ENCODE data around the gene DMBX1. TPM values are rescaled to one million over a fixed set of nuclear protein-coding genes. Genes with fewer than 3 reads are reported as not detected.

Gene DMBX1
- total and polyA plus RNA-seq, 9 of the 15 experiments (the other 6 are each of a cell fraction or from before 2014, with no cell fraction given): 0.25 to 4.3 (median 1.0) TPM

DNA sequence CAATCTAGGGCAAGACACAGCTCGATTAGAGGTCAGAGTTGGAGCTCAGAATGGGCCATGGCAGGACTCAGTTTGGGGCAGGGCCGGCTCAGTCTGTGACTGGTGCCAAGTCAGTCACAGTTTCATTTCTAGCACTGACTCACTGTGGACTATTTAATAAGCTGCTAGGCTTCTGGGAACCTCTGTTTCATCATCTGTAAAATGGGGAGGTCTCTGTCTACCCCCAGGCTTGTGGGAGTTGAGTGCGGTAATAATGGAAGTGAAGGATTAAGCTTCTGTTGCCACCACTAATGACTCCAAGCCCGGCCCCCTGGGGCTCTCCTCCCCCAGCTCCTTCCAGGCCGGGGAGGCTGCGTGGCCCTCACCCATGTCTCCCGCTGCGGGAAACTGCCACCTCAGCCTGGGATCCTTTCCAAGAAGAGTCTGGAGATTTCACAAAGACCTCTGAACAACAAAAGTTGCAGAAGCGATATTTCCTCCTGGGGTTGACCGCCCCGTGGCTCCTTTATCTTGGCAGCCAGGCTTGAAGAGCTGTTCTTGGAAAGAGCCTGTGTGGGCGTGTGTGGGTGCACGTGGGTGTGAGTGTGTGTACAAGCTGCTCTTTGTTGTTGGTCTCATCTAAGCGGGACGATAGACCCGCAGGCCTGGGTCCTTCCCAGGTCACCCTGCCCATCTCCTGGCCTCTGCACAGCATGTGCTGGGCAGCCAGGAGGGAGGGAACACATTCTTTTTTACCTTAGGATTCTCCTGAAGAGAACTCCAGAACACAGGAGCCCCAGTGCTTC is 32.7 kb downstream of the DMBX1 start (continued):
- no peak for TF ChIP-seq BRD4 (IDR thresholded peaks at IDR 0.05)
- no peak; the same call in 1 of the 2 replicates for TF ChIP-seq RHOXF2B (CRISPR knock-in tag; conservative IDR thresholded peaks at IDR 0.05)
- TF ChIP-seq SP1 (CRISPR knock-in tag; IDR thresholded peaks at IDR 0.05): peak; percentile 71; the same call in 1 of the 2 replicates
- no peak for TF ChIP-seq HNRNPH1 (optimal IDR thresholded peaks at IDR 0.05; ENCODE audit: low read depth, low read length)
- TF ChIP-seq CTBP1 (IDR thresholded peaks at IDR 0.05; ENCODE audit: borderline replicate concordance): peak; percentile 82; the same call in 1 of the 2 replicates
- TF ChIP-seq MBD2 (IDR thresholded peaks at IDR 0.05; ENCODE audit: borderline replicate concordance, low read depth): peak; percentile 82
- no peak for TF ChIP-seq MTF1 (CRISPR knock-in tag; IDR thresholded peaks at IDR 0.05; ENCODE audit: borderline replicate concordance)
- no peak for TF ChIP-seq CTCF (IDR thresholded peaks at IDR 0.05 in 2 of 3, conservative IDR thresholded peaks at IDR 0.05 in 1 of 3; ENCODE audit: insufficient read depth in 2 of 3, low read depth in 1 of 3, low read length in 3 of 3)
- TF ChIP-seq MCM7 (IDR thresholded peaks at IDR 0.05): no peak
- TF ChIP-seq FOXK2 (conservative IDR thresholded peaks at IDR 0.05 in 1 of 2, IDR thresholded peaks at IDR 0.05 in 1 of 2; ENCODE audit: low read depth in 2 of 2): peak; percentile 98
- TF ChIP-seq HMG20B (CRISPR knock-in tag; IDR thresholded peaks at IDR 0.05): no peak
- TF ChIP-seq NFIX (CRISPR knock-in tag; IDR thresholded peaks at IDR 0.05; ENCODE audit: low read depth): no peak
- 0 out of 2 replicates have a peak, but pooled peaks have one; percentile 61 for TF ChIP-seq CUX1 (CRISPR knock-in tag; IDR thresholded peaks at IDR 0.05)
- peak; percentile 99 for TF ChIP-seq STAT5A (IDR thresholded peaks at IDR 0.05; ENCODE audit: borderline replicate concordance, low read length)
- peak; percentile 96 for TF ChIP-seq POLR2AphosphoS5 (IDR thresholded peaks at IDR 0.05; ENCODE audit: control insufficient read depth, insufficient read depth, low read depth, low read length)
- TF ChIP-seq, protein P1, sequence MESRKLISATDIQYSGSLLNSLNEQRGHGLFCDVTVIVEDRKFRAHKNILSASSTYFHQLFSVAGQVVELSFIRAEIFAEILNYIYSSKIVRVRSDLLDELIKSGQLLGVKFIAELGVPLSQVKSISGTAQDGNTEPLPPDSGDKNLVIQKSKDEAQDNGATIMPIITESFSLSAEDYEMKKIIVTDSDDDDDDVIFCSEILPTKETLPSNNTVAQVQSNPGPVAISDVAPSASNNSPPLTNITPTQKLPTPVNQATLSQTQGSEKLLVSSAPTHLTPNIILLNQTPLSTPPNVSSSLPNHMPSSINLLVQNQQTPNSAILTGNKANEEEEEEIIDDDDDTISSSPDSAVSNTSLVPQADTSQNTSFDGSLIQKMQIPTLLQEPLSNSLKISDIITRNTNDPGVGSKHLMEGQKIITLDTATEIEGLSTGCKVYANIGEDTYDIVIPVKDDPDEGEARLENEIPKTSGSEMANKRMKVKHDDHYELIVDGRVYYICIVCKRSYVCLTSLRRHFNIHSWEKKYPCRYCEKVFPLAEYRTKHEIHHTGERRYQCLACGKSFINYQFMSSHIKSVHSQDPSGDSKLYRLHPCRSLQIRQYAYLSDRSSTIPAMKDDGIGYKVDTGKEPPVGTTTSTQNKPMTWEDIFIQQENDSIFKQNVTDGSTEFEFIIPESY (CRISPR knock-in tag; IDR thresholded peaks at IDR 0.05): peak; percentile 67
- peak; percentile 76 for TF ChIP-seq RBBP5 (IDR thresholded peaks at IDR 0.05; ENCODE audit: borderline replicate concordance, insufficient read depth, low read length, poor library complexity, severe bottlenecking)
- TF ChIP-seq RNF2 (IDR thresholded peaks at IDR 0.05): peak; percentile 95
- TF ChIP-seq NFE2L1 (tag; IDR thresholded peaks at IDR 0.05; ENCODE audit: borderline replicate concordance, low read depth): no peak
